Tibial nerve (tissue), 3 donors: Measurements from ENCODE around the gene GCLC.

Source experiments
- CTCF ChIP-seq, 5 experiments: fragments of 200-600 bp in 3 of 5; fragments of 450-650 bp in 2 of 5; sonication (generic) in 3 of 5; IDR thresholded peaks; one replicate each; pipeline ENCODE4 v1.5.1; 2016 to 2019; ENCODE audit warnings: antibody characterized with exemption in 5 of 5, mild to moderate bottlenecking in 3 of 5, moderate library complexity in 2 of 5
- POLR2A ChIP-seq, 2 donors: fragments of 450-650 bp; IDR thresholded peaks; one replicate each; pipeline ENCODE4 v1.6.1; 2017; ENCODE audit warnings: antibody characterized with exemption in 2 of 2, mild to moderate bottlenecking in 2 of 2, moderate library complexity in 2 of 2

- no peak for TF ChIP-seq CTCF (IDR thresholded peaks at IDR 0.05)
- no peak for TF ChIP-seq POLR2A (IDR thresholded peaks at IDR 0.05)
Observed at GRCh38 chr6:53536561-53536960, 8.3 kb downstream of the GCLC start.
